Measurements from ENCODE around the gene PSEN1. TPM values are rescaled to one million over a fixed set of nuclear protein-coding genes. Genes with fewer than 3 reads are reported as not detected.

PSEN1 gene
- total RNA-seq, 1 experiment from 2014 or later, result 55.1 TPM

DNA sequence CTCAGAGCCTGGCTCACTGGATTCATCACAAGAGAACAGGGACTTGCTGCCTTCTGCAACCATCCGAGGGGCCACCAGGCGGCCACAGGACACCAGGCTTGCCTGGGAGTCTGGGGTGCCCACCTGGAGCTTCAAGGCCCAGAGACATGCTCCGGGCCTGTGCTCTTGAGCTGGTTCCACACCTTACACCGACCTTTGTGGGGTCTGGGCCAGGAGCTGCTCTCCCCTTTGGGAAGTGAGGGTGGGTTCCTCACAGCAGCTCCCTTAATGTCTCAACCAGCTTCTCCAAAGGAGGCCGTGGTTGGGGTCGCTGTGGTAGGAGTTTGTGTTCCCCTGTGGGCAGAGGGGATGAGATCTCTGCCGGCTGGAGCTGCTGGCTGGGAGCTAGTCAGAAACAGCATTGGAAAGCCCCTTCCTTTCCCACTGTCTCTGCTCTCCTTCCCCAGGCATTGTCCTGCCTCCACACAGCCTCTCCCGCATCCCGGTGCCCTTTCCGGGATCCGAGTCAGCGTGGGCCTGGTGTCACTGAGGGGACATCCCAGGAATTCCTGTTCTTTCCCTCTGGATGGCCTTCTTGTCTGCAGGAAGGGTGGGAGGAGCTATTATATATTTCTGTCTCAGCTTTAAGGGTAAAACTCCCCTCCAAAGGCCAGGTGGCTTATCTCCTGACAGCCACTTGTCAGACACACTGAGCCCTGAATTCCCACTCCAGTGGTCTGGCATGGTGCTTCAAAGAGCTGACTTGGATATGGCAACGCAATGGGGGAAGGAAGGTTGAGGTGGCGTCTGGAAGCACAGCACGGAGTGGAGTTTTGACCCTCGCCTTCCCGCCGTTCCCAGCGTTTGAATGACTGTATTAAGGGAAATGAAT lies 95.9 kb downstream of the PSEN1 start:
- H3K36me3 Mint-ChIP-seq (ENCODE audit: insufficient read depth, unreplicated experiment), result peaks cover 16% of the 10 kb centered on the region
- H3K4me3 Mint-ChIP-seq (ENCODE audit: unreplicated experiment), result no peak overlapping the region
- no peak for DNase-seq (ENCODE audit: unreplicated experiment)
- ChIA-PET POLR2A (interaction anchor here (0.5 to 1.1 kb wide), 4 partner anchors 15 to 338 kb away, joined by 3 to 5 read pairs (median 4); no protein-coding TSS in a partner anchor), CTCF (interaction anchor here (0.8 to 2.3 kb wide), 4 partner anchors 9 to 285 kb away, joined by 3 to 6 read pairs (median 4); no protein-coding TSS in a partner anchor)
- H3K9me3 Mint-ChIP-seq (ENCODE audit: unreplicated experiment), result no peaks in the 10 kb centered on the region
- no peak overlapping the region for H3K27ac Mint-ChIP-seq (ENCODE audit: low read depth, unreplicated experiment)
- H3K27me3 Mint-ChIP-seq (ENCODE audit: insufficient read depth, unreplicated experiment), result peaks cover 52% of the 10 kb centered on the region
- no peak for TF ChIP-seq CTCF (IDR thresholded peaks at IDR 0.05; ENCODE audit: unreplicated experiment)
- H3K4me1 Mint-ChIP-seq (ENCODE audit: insufficient read depth, unreplicated experiment), result peaks cover 28% of the 10 kb centered on the region
- intact Hi-C loops (cut with micrococcal nuclease), result no loop called here
- no TSS peak for BruUV-seq (replicated peaks)

GRCh38 chr14:73232984-73233383 lies 96.7 kb downstream of the PSEN1 start:
- no TSS peak for BruUV-seq (replicated peaks)
- ChIA-PET POLR2A (interaction anchor here (0.7 to 1.1 kb wide), 3 partner anchors 15 to 339 kb away, joined by 3 to 5 read pairs (median 4); no protein-coding TSS in a partner anchor), CTCF (interaction anchor here (0.7 to 0.8 kb wide), 3 partner anchors 17 to 284 kb away, joined by 3 to 4 read pairs (median 3); no protein-coding TSS in a partner anchor)
- H3K36me3 Mint-ChIP-seq (ENCODE audit: insufficient read depth, unreplicated experiment), result peaks cover 12% of the 10 kb centered on the region
- no peak overlapping the region for H3K4me3 Mint-ChIP-seq (ENCODE audit: unreplicated experiment)
- H3K4me1 Mint-ChIP-seq (ENCODE audit: insufficient read depth, unreplicated experiment), result peaks cover 28% of the 10 kb centered on the region
- TF ChIP-seq CTCF (IDR thresholded peaks at IDR 0.05; ENCODE audit: unreplicated experiment), result no peak
- H3K9me3 Mint-ChIP-seq (ENCODE audit: unreplicated experiment), result no peaks in the 10 kb centered on the region
- intact Hi-C loops (cut with micrococcal nuclease), result no loop called here
- H3K27me3 Mint-ChIP-seq (ENCODE audit: insufficient read depth, unreplicated experiment), result peaks cover 55% of the 10 kb centered on the region
- DNase-seq (ENCODE audit: unreplicated experiment), result no peak
- H3K27ac Mint-ChIP-seq (ENCODE audit: low read depth, unreplicated experiment), result no peak overlapping the region

GRCh38 chr14:73233564-73233963 lies 97.3 kb downstream of the PSEN1 start:
- no peaks in the 10 kb centered on the region for H3K9me3 Mint-ChIP-seq (ENCODE audit: unreplicated experiment)
- POLR2A ChIA-PET, result interaction anchor here (1.1 kb wide), 1 partner anchor 16 kb away, joined by 5 read pairs; no protein-coding TSS in a partner anchor
- no peak for TF ChIP-seq CTCF (IDR thresholded peaks at IDR 0.05; ENCODE audit: unreplicated experiment)
- H3K27me3 Mint-ChIP-seq (ENCODE audit: insufficient read depth, unreplicated experiment), result peaks cover 55% of the 10 kb centered on the region
- CTCF ChIA-PET, result interaction anchor here (0.7 kb wide), 1 partner anchor 25 kb away, joined by 3 read pairs; no protein-coding TSS in a partner anchor
- no peak overlapping the region for H3K27ac Mint-ChIP-seq (ENCODE audit: low read depth, unreplicated experiment)
- intact Hi-C loops (cut with micrococcal nuclease), result no loop called here
- H3K36me3 Mint-ChIP-seq (ENCODE audit: insufficient read depth, unreplicated experiment), result peaks cover 12% of the 10 kb centered on the region
- no peak for DNase-seq (ENCODE audit: unreplicated experiment)
- BruUV-seq (replicated peaks), result no TSS peak
- no peak overlapping the region for H3K4me3 Mint-ChIP-seq (ENCODE audit: unreplicated experiment)
- peaks cover 25% of the 10 kb centered on the region for H3K4me1 Mint-ChIP-seq (ENCODE audit: insufficient read depth, unreplicated experiment)

DNA sequence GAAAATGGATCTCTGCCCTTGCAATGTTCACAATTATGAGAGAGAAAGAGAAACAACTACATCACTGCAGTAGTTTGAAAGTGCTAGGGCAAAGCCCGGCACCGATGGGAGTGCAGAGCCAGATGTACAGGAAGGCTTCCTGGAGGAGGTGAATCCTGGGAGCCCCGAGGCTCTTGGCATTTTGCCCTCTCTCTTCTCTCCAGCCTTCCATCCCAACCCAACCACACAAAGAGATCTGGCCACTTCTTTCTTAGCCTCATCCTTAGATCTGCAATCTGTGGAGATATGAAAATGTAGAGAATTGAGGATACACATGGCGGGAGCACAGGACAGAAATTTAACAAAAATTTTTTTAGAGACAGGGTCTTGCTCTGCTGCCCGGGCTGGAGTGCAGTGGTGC lies 97.7 kb downstream of the PSEN1 start:
- H3K4me3 Mint-ChIP-seq (ENCODE audit: unreplicated experiment), result no peak overlapping the region
- ChIA-PET POLR2A (no interaction called here), CTCF (no interaction called here)
- H3K36me3 Mint-ChIP-seq (ENCODE audit: insufficient read depth, unreplicated experiment), result peaks cover 7% of the 10 kb centered on the region
- peaks cover 55% of the 10 kb centered on the region for H3K27me3 Mint-ChIP-seq (ENCODE audit: insufficient read depth, unreplicated experiment)
- H3K27ac Mint-ChIP-seq (ENCODE audit: low read depth, unreplicated experiment), result no peak overlapping the region
- TF ChIP-seq CTCF (IDR thresholded peaks at IDR 0.05; ENCODE audit: unreplicated experiment), result no peak
- H3K4me1 Mint-ChIP-seq (ENCODE audit: insufficient read depth, unreplicated experiment), result peaks cover 25% of the 10 kb centered on the region
- H3K9me3 Mint-ChIP-seq (ENCODE audit: unreplicated experiment), result no peaks in the 10 kb centered on the region
- BruUV-seq (replicated peaks), result no TSS peak
- DNase-seq (ENCODE audit: unreplicated experiment), result no peak
- intact Hi-C loops (cut with micrococcal nuclease), result no loop called here
